ENCODE measurements around the gene TEDDM1.
"Not testable (repeated sequence)": the region's sequence is repeated elsewhere in the genome, so short reads cannot be mapped to it uniquely, and the experiment has no call there.

TEDDM1 gene

GRCh38 chr1:182400567-182400966 lies at the start of gene TEDDM1:
TEDDM1 (minus strand) TSS chr1:182400667; CDS start chr1:182400485, 182 bp downstream.
- no peak for TF ChIP-seq CTCF (IDR thresholded peaks at IDR 0.05; ENCODE audit: low read depth, low read length)
- no peak for DNase-seq (ENCODE audit: extremely low read depth, low read depth)

GRCh38 chr1:182450087-182450486 lies 49.6 kb upstream of the TEDDM1 start, which contains the start of gene RGSL1:
RGSL1 (plus strand) TSS chr1:182450146; CDS start chr1:182450166, 20 bp downstream.
- no peak for TF ChIP-seq CTCF (IDR thresholded peaks at IDR 0.05; ENCODE audit: low read depth, low read length)

GRCh38 chr1:182447660-182448059 lies 47.2 kb upstream of the TEDDM1 start:
- no peak for TF ChIP-seq CTCF (IDR thresholded peaks at IDR 0.05; ENCODE audit: low read depth, low read length)

More at GRCh38 chr1:182450087-182450486, 49.6 kb upstream of the TEDDM1 start, which contains the start of gene RGSL1:
- no peak for DNase-seq (ENCODE audit: extremely low read depth, low read depth)

GRCh38 chr1:182447124-182447523 lies 46.7 kb upstream of the TEDDM1 start:
- DNase-seq (ENCODE audit: extremely low read depth, low read depth) = not testable (repeated sequence)

More at GRCh38 chr1:182447660-182448059, 47.2 kb upstream of the TEDDM1 start:
- DNase-seq (ENCODE audit: extremely low read depth, low read depth) = no peak

GRCh38 chr1:182446033-182446669 lies 45.7 kb upstream of the TEDDM1 start:
- peak; percentile 69 for TF ChIP-seq CTCF (IDR thresholded peaks at IDR 0.05; ENCODE audit: low read depth, low read length)
- DNase-seq (ENCODE audit: extremely low read depth, low read depth) = peak; percentile 27

- DNase-seq (ENCODE audit: extremely low read depth, low read depth) = no peak
- peak; percentile 10 for TF ChIP-seq CTCF (IDR thresholded peaks at IDR 0.05; ENCODE audit: low read depth, low read length)
These were observed 44.0 kb upstream of the TEDDM1 start for GRCh38 chr1:182444497-182444896.

- no peak for TF ChIP-seq CTCF (IDR thresholded peaks at IDR 0.05; ENCODE audit: low read depth, low read length)
- DNase-seq (ENCODE audit: extremely low read depth, low read depth) = no peak
These were observed 41.9 kb upstream of the TEDDM1 start for GRCh38 chr1:182442333-182442732.

- no peak for TF ChIP-seq CTCF (IDR thresholded peaks at IDR 0.05; ENCODE audit: low read depth, low read length)
These were observed 41.3 kb upstream of the TEDDM1 start for GRCh38 chr1:182441719-182442118.

More at GRCh38 chr1:182441719-182442118, 41.3 kb upstream of the TEDDM1 start:
- no peak for DNase-seq (ENCODE audit: extremely low read depth, low read depth)
